Suprapubic skin (tissue), 4 donors: Measurements from ENCODE around the gene ALG14. TPM values are rescaled to one million over a fixed set of nuclear protein-coding genes. Genes with fewer than 3 reads are reported as not detected.

Experiments used
- DNase-seq, 2 donors: peaks; one replicate each; pipeline ENCODE4 v3.0.0-alpha.2; 2019; ENCODE audit warnings: low spot score in 2 of 2
- H3K27ac ChIP-seq: fragments of 200-600 bp; sonication (generic); one replicate; pipeline ENCODE4 v1.5.1; 2019
- H3K27me3 ChIP-seq: fragments of 200-600 bp; sonication (generic); one replicate; pipeline ENCODE4 v1.5.1; 2019
- H3K36me3 ChIP-seq: fragments of 200-600 bp; sonication (generic); one replicate; pipeline ENCODE4 v1.5.1; 2019
- H3K4me1 ChIP-seq: fragments of 200-600 bp; sonication (generic); one replicate; pipeline ENCODE4 v1.5.1; 2019
- H3K4me3 ChIP-seq: fragments of 200-600 bp; sonication (generic); one replicate; pipeline ENCODE4 v1.5.1; 2019; ENCODE audit warnings: mild to moderate bottlenecking
- H3K9me3 ChIP-seq: fragments of 200-600 bp; sonication (generic); one replicate; pipeline ENCODE4 v1.5.1; 2019
- CTCF ChIP-seq, 2 donors: fragments of 200-600 bp in 1 of 2; fragments of 450-650 bp in 1 of 2; sonication (generic) in 1 of 2; IDR thresholded peaks; one replicate each; pipeline ENCODE4 v1.5.1; 2016 to 2019; ENCODE audit warnings: antibody characterized with exemption in 2 of 2, mild to moderate bottlenecking in 1 of 2, moderate library complexity in 1 of 2
- EP300 ChIP-seq: sonication (generic); formaldehyde crosslinking; IDR thresholded peaks from one replicate; pipeline ENCODE4 v1.6.1; 2017; ENCODE audit warnings: antibody characterized with exemption
- POLR2A ChIP-seq, 2 donors: fragments of 450-650 bp; IDR thresholded peaks; one replicate each; pipeline ENCODE4 v1.6.1; 2017; ENCODE audit warnings: antibody characterized with exemption in 2 of 2, mild to moderate bottlenecking in 2 of 2, moderate library complexity in 2 of 2
- POLR2AphosphoS5 ChIP-seq, 3 donors: sonication (generic); formaldehyde crosslinking; IDR thresholded peaks; one replicate each; pipeline ENCODE4 v1.6.1; 2017; ENCODE audit warnings: antibody characterized with exemption in 3 of 3
- WGBS: methylation state at CpG from one replicate; pipeline ENCODE4 v1.1.5; 2018; 5-methylcytosine and 5-hydroxymethylcytosine counted together
- total RNA-seq, 4 donors: library from RNA; depleted of rRNA; stranded (reverse); fragments of >200 nt; gene quantifications; one replicate each; pipeline ENCODE4 v1.1.0, GENCODE V29; 2016

The ALG14 gene
- total RNA-seq, 4 donors from 2014 or later = 0.80 to 1.6 (median 1.1) TPM

GRCh38 chr1:94970783-94971182 lies 102.0 kb downstream of the ALG14 start:
- H3K27me3 ChIP-seq = no peaks in the 10 kb centered on the region
- H3K9me3 ChIP-seq = no peaks in the 10 kb centered on the region
- peaks cover 33% of the 10 kb centered on the region for H3K4me1 ChIP-seq
- 89% methylated on average over 2 of the region's 2 CpGs for WGBS
- no peak overlapping the region for H3K27ac ChIP-seq
- no peaks in the 10 kb centered on the region for H3K36me3 ChIP-seq
- TF ChIP-seq POLR2A (IDR thresholded peaks at IDR 0.05) (no peak), EP300 (no peak), CTCF (IDR thresholded peaks at IDR 0.05) (no peak), POLR2AphosphoS5 (IDR thresholded peaks at IDR 0.05) (no peak)
- no peak overlapping the region for H3K4me3 ChIP-seq
- DNase-seq = no peak

DNA sequence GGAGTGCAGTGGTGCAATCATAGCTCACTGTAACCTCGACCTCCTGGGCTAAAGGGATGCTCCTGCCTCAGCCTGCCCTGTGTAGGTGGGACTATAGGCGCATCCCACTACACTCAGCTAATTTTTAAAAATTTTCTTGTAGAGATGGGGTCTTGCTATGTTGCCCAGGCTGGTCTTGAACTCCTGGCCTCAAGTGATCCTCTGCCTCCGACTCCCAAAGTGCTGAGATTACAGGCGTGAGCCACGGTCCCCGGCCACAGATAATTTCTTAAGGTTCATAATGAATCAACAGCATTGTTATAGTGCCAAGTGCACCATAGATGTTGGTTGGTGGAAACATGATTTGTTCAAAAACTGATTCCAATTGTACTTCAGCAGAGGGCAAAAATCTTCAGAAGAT lies 103.6 kb downstream of the ALG14 start:
- WGBS = 90% methylated on average over 6 of the region's 6 CpGs
- no peak for DNase-seq
- H3K4me1 ChIP-seq = peaks cover 26% of the 10 kb centered on the region
- no peaks in the 10 kb centered on the region for H3K36me3 ChIP-seq
- H3K9me3 ChIP-seq = no peaks in the 10 kb centered on the region
- no peaks in the 10 kb centered on the region for H3K27me3 ChIP-seq
- no peak overlapping the region for H3K27ac ChIP-seq
- no peak overlapping the region for H3K4me3 ChIP-seq
- TF ChIP-seq POLR2A (IDR thresholded peaks at IDR 0.05) = no peak
- no peak for TF ChIP-seq EP300
- no peak for TF ChIP-seq POLR2AphosphoS5 (IDR thresholded peaks at IDR 0.05)
- TF ChIP-seq CTCF (IDR thresholded peaks at IDR 0.05) = no peak

DNA sequence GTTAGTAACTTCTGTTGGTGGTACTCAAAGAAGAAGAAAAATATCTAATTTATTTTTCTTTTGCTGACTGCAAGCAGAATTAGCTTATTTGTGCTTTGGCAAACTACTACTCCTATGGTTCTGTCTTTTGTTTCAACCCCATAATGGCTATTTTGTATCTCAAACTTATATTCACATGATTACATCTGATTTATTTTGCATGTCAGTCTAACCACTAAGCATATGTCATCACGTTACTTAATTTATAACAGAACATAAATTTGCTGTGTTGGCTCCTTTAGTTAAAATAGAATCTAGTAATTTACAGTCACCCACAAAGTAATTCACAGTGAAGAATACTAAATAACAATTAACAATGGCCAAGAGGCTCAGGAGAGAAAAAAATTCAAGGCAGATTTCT lies 106.7 kb downstream of the ALG14 start:
- no peak overlapping the region for H3K27ac ChIP-seq
- no peaks in the 10 kb centered on the region for H3K36me3 ChIP-seq
- WGBS = 56% methylated on average over 1 of the region's 1 CpG
- H3K27me3 ChIP-seq = no peaks in the 10 kb centered on the region
- no peak for TF ChIP-seq CTCF (IDR thresholded peaks at IDR 0.05)
- no peak for TF ChIP-seq POLR2A (IDR thresholded peaks at IDR 0.05)
- no peak overlapping the region for H3K4me3 ChIP-seq
- DNase-seq = no peak
- H3K9me3 ChIP-seq = no peaks in the 10 kb centered on the region
- peaks cover 28% of the 10 kb centered on the region for H3K4me1 ChIP-seq

GRCh38 chr1:94963864-94964263 lies 108.9 kb downstream of the ALG14 start:
- Histone ChIP-seq H3K27ac (no peak overlapping the region), H3K9me3 (no peaks in the 10 kb centered on the region), H3K4me1 (peaks cover 22% of the 10 kb centered on the region), H3K36me3 (no peaks in the 10 kb centered on the region), H3K27me3 (no peaks in the 10 kb centered on the region), H3K4me3 (no peak overlapping the region)
- no peak for TF ChIP-seq POLR2A (IDR thresholded peaks at IDR 0.05)
- TF ChIP-seq CTCF (IDR thresholded peaks at IDR 0.05) = no peak
- no peak for TF ChIP-seq POLR2AphosphoS5 (IDR thresholded peaks at IDR 0.05)
- TF ChIP-seq EP300 = no peak
- no peak for DNase-seq
- 84% methylated on average over 8 of the region's 8 CpGs for WGBS

GRCh38 chr1:94962409-94963265 lies 110.1 kb downstream of the ALG14 start:
- H3K27ac ChIP-seq = peak overlapping the region; percentile 54
- no peak for TF ChIP-seq CTCF (IDR thresholded peaks at IDR 0.05)
- no peak for TF ChIP-seq POLR2AphosphoS5 (IDR thresholded peaks at IDR 0.05)
- TF ChIP-seq EP300 = no peak
- no peak for TF ChIP-seq POLR2A (IDR thresholded peaks at IDR 0.05)
- peaks cover 22% of the 10 kb centered on the region for H3K4me1 ChIP-seq
- H3K9me3 ChIP-seq = no peaks in the 10 kb centered on the region
- H3K4me3 ChIP-seq = peak overlapping the region; percentile 38
- 39% methylated on average over 10 of the region's 10 CpGs for WGBS
- H3K36me3 ChIP-seq = no peaks in the 10 kb centered on the region
- DNase-seq = no peak
- H3K27me3 ChIP-seq = no peaks in the 10 kb centered on the region
